A673 (cell line): Measurements from ENCODE around the gene PDGFD.

Experiments
- EZH2 ChIP-seq: fragments of 200-600 bp; sonication (generic); IDR thresholded peaks from 2 replicates; pipeline ENCODE4 v1.6.1; 2017; ENCODE audit warnings: borderline replicate concordance, low read depth, mild to moderate bottlenecking, mixed read lengths, antibody characterized with exemption, low read length; ENCODE audit not compliant: poor library complexity, severe bottlenecking
- TF ChIP-seq, protein P1 (sequence below): fragments of 300-800, 200-600 bp; sonication (generic); conservative IDR thresholded peaks from 2 replicates; pipeline ENCODE4 v1.5.1; 2017; ENCODE audit warnings: low read depth, mild to moderate bottlenecking, antibody characterized with exemption, low read length, moderate library complexity, mixed read lengths

DNA sequence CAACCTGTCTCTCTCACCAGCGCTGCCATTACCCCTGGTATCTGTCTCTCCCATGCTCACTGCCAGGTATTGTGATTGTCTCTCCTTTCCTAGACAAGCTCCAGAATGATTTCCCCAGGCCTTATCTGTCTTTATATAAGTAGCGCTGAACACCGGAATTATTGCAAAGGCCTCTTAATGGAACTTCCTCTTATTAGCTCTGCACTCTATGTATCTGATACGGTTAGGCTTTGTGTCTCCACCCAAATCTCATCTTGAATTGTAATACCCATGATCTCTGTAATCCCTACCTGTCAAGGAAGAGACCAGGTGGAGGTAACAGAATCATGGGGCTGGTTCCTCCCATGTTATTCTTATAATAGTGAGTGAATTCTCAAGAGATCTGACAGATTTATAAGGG, 88.2 kb downstream of the PDGFD start:
- TF ChIP-seq, protein P1, sequence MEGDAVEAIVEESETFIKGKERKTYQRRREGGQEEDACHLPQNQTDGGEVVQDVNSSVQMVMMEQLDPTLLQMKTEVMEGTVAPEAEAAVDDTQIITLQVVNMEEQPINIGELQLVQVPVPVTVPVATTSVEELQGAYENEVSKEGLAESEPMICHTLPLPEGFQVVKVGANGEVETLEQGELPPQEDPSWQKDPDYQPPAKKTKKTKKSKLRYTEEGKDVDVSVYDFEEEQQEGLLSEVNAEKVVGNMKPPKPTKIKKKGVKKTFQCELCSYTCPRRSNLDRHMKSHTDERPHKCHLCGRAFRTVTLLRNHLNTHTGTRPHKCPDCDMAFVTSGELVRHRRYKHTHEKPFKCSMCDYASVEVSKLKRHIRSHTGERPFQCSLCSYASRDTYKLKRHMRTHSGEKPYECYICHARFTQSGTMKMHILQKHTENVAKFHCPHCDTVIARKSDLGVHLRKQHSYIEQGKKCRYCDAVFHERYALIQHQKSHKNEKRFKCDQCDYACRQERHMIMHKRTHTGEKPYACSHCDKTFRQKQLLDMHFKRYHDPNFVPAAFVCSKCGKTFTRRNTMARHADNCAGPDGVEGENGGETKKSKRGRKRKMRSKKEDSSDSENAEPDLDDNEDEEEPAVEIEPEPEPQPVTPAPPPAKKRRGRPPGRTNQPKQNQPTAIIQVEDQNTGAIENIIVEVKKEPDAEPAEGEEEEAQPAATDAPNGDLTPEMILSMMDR: no peak
- no peak for TF ChIP-seq EZH2
